Ovary (tissue), 3 donors: ENCODE data around the gene RGPD4.
"Not testable (repeated sequence)": the region's sequence is repeated elsewhere in the genome, so short reads cannot be mapped to it uniquely, and the experiment has no call there.

Source experiments
- POLR2A ChIP-seq: fragments of 450-650 bp; IDR thresholded peaks from one replicate; pipeline ENCODE4 v1.6.1; 2017; ENCODE audit warnings: antibody characterized with exemption, mild to moderate bottlenecking, moderate library complexity
- TF ChIP-seq, protein P1 (sequence below), 3 donors: fragments of 450-650 bp in 2 of 3; fragments of 200-600 bp in 1 of 3; IDR thresholded peaks; one replicate each; pipeline versions ENCODE4 v1.5.1 to v1.8.0; 2016 to 2022; ENCODE audit warnings: antibody characterized with exemption in 3 of 3, mild to moderate bottlenecking in 1 of 3
- donor health status: DM: no; HTN: no; CAD: no.

DNA sequence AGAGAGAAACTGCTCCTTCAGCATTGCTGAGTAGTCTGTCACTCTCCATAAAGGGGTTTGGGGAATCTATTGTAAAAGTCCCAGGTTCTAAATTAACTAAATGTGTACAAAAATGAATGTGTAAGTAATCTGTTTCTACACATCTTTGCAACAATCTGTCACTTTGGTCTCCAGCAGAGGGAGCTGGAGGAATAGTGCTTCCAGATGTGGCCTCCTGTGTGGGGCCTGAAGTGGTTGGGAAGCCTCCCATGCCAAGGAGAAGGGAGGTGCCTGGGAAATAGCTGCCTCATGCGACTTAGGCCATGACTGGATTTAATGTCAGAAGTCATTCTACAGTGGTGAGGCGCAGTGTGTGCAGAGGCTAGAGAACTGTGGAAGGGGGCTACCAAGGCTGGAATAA lies 89.4 kb downstream of the RGPD4 start:
- TF ChIP-seq POLR2A: not testable (repeated sequence)
- TF ChIP-seq, protein P1, sequence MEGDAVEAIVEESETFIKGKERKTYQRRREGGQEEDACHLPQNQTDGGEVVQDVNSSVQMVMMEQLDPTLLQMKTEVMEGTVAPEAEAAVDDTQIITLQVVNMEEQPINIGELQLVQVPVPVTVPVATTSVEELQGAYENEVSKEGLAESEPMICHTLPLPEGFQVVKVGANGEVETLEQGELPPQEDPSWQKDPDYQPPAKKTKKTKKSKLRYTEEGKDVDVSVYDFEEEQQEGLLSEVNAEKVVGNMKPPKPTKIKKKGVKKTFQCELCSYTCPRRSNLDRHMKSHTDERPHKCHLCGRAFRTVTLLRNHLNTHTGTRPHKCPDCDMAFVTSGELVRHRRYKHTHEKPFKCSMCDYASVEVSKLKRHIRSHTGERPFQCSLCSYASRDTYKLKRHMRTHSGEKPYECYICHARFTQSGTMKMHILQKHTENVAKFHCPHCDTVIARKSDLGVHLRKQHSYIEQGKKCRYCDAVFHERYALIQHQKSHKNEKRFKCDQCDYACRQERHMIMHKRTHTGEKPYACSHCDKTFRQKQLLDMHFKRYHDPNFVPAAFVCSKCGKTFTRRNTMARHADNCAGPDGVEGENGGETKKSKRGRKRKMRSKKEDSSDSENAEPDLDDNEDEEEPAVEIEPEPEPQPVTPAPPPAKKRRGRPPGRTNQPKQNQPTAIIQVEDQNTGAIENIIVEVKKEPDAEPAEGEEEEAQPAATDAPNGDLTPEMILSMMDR (IDR thresholded peaks at IDR 0.05): not testable (repeated sequence)
